ENCODE results near the gene B4GAT1. TPM values are rescaled to one million over a fixed set of nuclear protein-coding genes. Genes with fewer than 3 reads are reported as not detected.

B4GAT1 gene
- total and polyA plus RNA-seq, 10 of the 15 experiments (the other 5 are each of a cell fraction or from before 2014, with no cell fraction given) = 0.55 to 11.1 (median 4.3) TPM

GRCh38 chr11:66344550-66345315 is 2.7 kb downstream of the B4GAT1 start, which contains the start of gene BRMS1 (continued):
- TF ChIP-seq ATF3 (IDR thresholded peaks at IDR 0.05; ENCODE audit: borderline replicate concordance, extremely low read depth, low read depth, low read length) (peak; percentile 93), DPF2 (IDR thresholded peaks at IDR 0.05) (no peak), EGR1 (IDR thresholded peaks at IDR 0.05; ENCODE audit: borderline replicate concordance in 1 of 2, low read depth in 2 of 2, low read length in 2 of 2) (no peak), PAX8 (IDR thresholded peaks at IDR 0.05) (no peak), KLF5 (IDR thresholded peaks at IDR 0.05; ENCODE audit: partially characterized antibody) (peak; percentile 80), WRNIP1 (IDR thresholded peaks at IDR 0.05; ENCODE audit: borderline replicate concordance, low read depth, low read length) (no peak), RCOR1 (conservative IDR thresholded peaks at IDR 0.05; ENCODE audit: low read depth, low read length) (no peak), PKNOX1 (IDR thresholded peaks at IDR 0.05) (0 out of 2 replicates have a peak, but pooled peaks have one; percentile 17), ELK1 (IDR thresholded peaks at IDR 0.05; ENCODE audit: low read depth, low read length) (0 out of 2 replicates have a peak, but pooled peaks have one; percentile 7)
